MM.1S (cell line): ENCODE results near the gene SPDEF.

Experiments used
- DNase-seq: peaks from one replicate; pipeline ENCODE4 v3.0.0-alpha.2; 2015
- H2AFZ ChIP-seq: fragments of 300-600 bp; sonication (generic); 2 replicates; pipeline ENCODE4 v1.6.0; 2016; ENCODE audit warnings: antibody characterized with exemption, low read length
- H3F3A ChIP-seq: fragments of 300-600 bp; sonication (generic); 2 replicates; pipeline ENCODE4 v1.6.1; 2016; ENCODE audit warnings: mild to moderate bottlenecking, antibody characterized with exemption, low read length, moderate library complexity, mixed read lengths; ENCODE audit not compliant: insufficient read depth
- H3K27ac ChIP-seq: fragments of 300-600 bp; sonication (generic); 2 replicates; pipeline ENCODE4 v1.5.1; 2016; ENCODE audit warnings: mild to moderate bottlenecking, low read length
- H3K27me3 ChIP-seq: fragments of 300-600 bp; sonication (generic); replicated peaks from 2 replicates; pipeline ENCODE4 v1.6.0; 2016; ENCODE audit warnings: low read length; ENCODE audit not compliant: insufficient read depth
- H3K36me3 ChIP-seq: fragments of 300-600 bp; sonication (generic); replicated peaks from 2 replicates; pipeline ENCODE4 v1.6.1; 2016; ENCODE audit warnings: mild to moderate bottlenecking, low read length, mixed read lengths; ENCODE audit not compliant: insufficient read depth
- H3K4me1 ChIP-seq: fragments of 300-600 bp; sonication (generic); 2 replicates; pipeline ENCODE4 v1.6.1; 2016; ENCODE audit warnings: low read length, mixed read lengths
- H3K4me2 ChIP-seq: fragments of 300-600 bp; sonication (generic); 2 replicates; pipeline ENCODE4 v1.6.0; 2016; ENCODE audit warnings: low read depth, low read length
- H3K4me3 ChIP-seq: fragments of 300-600 bp; sonication (generic); 2 replicates; pipeline ENCODE4 v1.5.1; 2016; ENCODE audit warnings: low read length, mixed read lengths
- H3K79me2 ChIP-seq: fragments of 300-600 bp; sonication (generic); 2 replicates; pipeline ENCODE4 v1.6.1; 2016; ENCODE audit warnings: mixed run types, low read length, mixed read lengths
- H3K9ac ChIP-seq: fragments of 300-600 bp; sonication (generic); 2 replicates; pipeline ENCODE4 v1.6.1; 2016; ENCODE audit warnings: low read length, mixed read lengths
- H3K9me2 ChIP-seq: fragments of 300-600 bp; sonication (generic); replicated peaks from 2 replicates; pipeline ENCODE4 v1.6.1; 2016; ENCODE audit warnings: mild to moderate bottlenecking, low read length, mixed read lengths; ENCODE audit not compliant: insufficient read depth
- H3K9me3 ChIP-seq: fragments of 300-600 bp; sonication (generic); replicated peaks from 2 replicates; pipeline ENCODE4 v1.6.1; 2016; ENCODE audit warnings: mild to moderate bottlenecking, low read length, mixed read lengths; ENCODE audit not compliant: insufficient read depth
- H4K20me1 ChIP-seq: fragments of 300-600 bp; sonication (generic); 2 replicates; pipeline ENCODE4 v1.6.1; 2016; ENCODE audit warnings: mild to moderate bottlenecking, low read length, moderate library complexity, mixed read lengths; ENCODE audit not compliant: insufficient read depth
- EZH2 ChIP-seq: fragments of 300-600 bp; sonication (generic); optimal IDR thresholded peaks from 2 replicates; pipeline ENCODE3; 2017; ENCODE audit warnings: low read depth, mild to moderate bottlenecking, antibody characterized with exemption, low read length, mixed read lengths
- EZH2phosphoT487 ChIP-seq: fragments of 300-600 bp; sonication (generic); IDR thresholded peaks from 2 replicates; pipeline ENCODE4 v1.6.1; 2018; ENCODE audit warnings: antibody characterized with exemption, low read length
- TF ChIP-seq, protein P1 (sequence below): fragments of 300-600 bp; sonication (generic); IDR thresholded peaks from 2 replicates; pipeline ENCODE4 v1.5.1; 2016; ENCODE audit warnings: antibody characterized with exemption, low read length, mixed read lengths

Gene SPDEF

GRCh38 chr6:34601706-34602105 is 45.6 kb upstream of the SPDEF start:
- H3K4me2 ChIP-seq: no peak overlapping the region
- H4K20me1 ChIP-seq: no peaks in the 10 kb centered on the region
- no peak overlapping the region for H3K4me3 ChIP-seq
- no peaks in the 10 kb centered on the region for H3K36me3 ChIP-seq
- H2AFZ ChIP-seq: no peak overlapping the region
- no peaks in the 10 kb centered on the region for H3K9me3 ChIP-seq
- no peak for DNase-seq
- no peak for TF ChIP-seq EZH2
- no peaks in the 10 kb centered on the region for H3F3A ChIP-seq
- H3K27ac ChIP-seq: no peak overlapping the region
- no peaks in the 10 kb centered on the region for H3K9me2 ChIP-seq
- H3K79me2 ChIP-seq: peaks cover 71% of the 10 kb centered on the region
- no peaks in the 10 kb centered on the region for H3K4me1 ChIP-seq
- H3K27me3 ChIP-seq: no peaks in the 10 kb centered on the region
- no peak overlapping the region for H3K9ac ChIP-seq

GRCh38 chr6:34600796-34601195 is 44.7 kb upstream of the SPDEF start:
- no peaks in the 10 kb centered on the region for H3K9me3 ChIP-seq
- no peak overlapping the region for H3K4me3 ChIP-seq
- DNase-seq: no peak
- H3K9me2 ChIP-seq: no peaks in the 10 kb centered on the region
- no peak overlapping the region for H3K9ac ChIP-seq
- H3K27ac ChIP-seq: no peak overlapping the region
- no peaks in the 10 kb centered on the region for H4K20me1 ChIP-seq
- no peak overlapping the region for H2AFZ ChIP-seq
- H3F3A ChIP-seq: no peaks in the 10 kb centered on the region
- TF ChIP-seq, protein P1, sequence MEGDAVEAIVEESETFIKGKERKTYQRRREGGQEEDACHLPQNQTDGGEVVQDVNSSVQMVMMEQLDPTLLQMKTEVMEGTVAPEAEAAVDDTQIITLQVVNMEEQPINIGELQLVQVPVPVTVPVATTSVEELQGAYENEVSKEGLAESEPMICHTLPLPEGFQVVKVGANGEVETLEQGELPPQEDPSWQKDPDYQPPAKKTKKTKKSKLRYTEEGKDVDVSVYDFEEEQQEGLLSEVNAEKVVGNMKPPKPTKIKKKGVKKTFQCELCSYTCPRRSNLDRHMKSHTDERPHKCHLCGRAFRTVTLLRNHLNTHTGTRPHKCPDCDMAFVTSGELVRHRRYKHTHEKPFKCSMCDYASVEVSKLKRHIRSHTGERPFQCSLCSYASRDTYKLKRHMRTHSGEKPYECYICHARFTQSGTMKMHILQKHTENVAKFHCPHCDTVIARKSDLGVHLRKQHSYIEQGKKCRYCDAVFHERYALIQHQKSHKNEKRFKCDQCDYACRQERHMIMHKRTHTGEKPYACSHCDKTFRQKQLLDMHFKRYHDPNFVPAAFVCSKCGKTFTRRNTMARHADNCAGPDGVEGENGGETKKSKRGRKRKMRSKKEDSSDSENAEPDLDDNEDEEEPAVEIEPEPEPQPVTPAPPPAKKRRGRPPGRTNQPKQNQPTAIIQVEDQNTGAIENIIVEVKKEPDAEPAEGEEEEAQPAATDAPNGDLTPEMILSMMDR: no peak
- TF ChIP-seq EZH2: no peak
- no peak for TF ChIP-seq EZH2phosphoT487
- H3K27me3 ChIP-seq: no peaks in the 10 kb centered on the region
- no peak overlapping the region for H3K4me2 ChIP-seq
- H3K36me3 ChIP-seq: no peaks in the 10 kb centered on the region
- no peaks in the 10 kb centered on the region for H3K4me1 ChIP-seq
- H3K79me2 ChIP-seq: peaks cover 63% of the 10 kb centered on the region

GRCh38 chr6:34600101-34600500 is 44.0 kb upstream of the SPDEF start:
- Histone ChIP-seq H3K4me2 (no peak overlapping the region), H3K79me2 (peaks cover 61% of the 10 kb centered on the region), H3K27ac (no peak overlapping the region), H3K27me3 (no peaks in the 10 kb centered on the region), H4K20me1 (no peaks in the 10 kb centered on the region), H3K9me2 (no peaks in the 10 kb centered on the region), H3K36me3 (no peaks in the 10 kb centered on the region), H3K9me3 (no peaks in the 10 kb centered on the region), H3K9ac (no peak overlapping the region), H3F3A (no peaks in the 10 kb centered on the region), H2AFZ (no peak overlapping the region), H3K4me1 (no peaks in the 10 kb centered on the region), H3K4me3 (no peak overlapping the region)
- TF ChIP-seq, protein P1: no peak
- TF ChIP-seq EZH2phosphoT487 (no peak), EZH2 (no peak)
- DNase-seq: no peak

DNA sequence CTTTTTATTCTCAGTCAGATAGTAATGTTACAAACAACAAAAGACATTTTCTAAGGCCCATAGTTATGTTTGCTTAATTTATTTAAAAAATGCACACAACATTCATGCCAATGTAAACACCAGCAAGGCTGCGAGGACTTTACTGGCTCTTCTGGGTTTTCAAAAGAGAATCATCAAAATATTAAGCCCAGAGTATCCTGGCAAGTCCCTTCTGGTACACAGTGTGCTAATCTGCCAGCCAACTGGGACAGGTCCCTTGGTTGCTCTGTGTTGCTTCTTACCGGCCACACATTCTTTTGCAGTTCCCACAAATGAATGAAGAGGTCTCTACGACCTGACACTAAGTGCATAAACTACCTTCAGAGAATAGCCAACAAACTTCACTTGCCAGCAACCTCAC is 42.6 kb upstream of the SPDEF start:
- TF ChIP-seq EZH2phosphoT487 (no peak), EZH2 (no peak)
- TF ChIP-seq, protein P1: no peak
- Histone ChIP-seq H3K4me2 (no peak overlapping the region), H3K9me3 (no peaks in the 10 kb centered on the region), H3K27me3 (no peaks in the 10 kb centered on the region), H4K20me1 (no peaks in the 10 kb centered on the region), H3K4me3 (no peak overlapping the region), H3K4me1 (no peaks in the 10 kb centered on the region), H3K9ac (no peak overlapping the region), H3K27ac (no peak overlapping the region), H3K79me2 (peaks cover 60% of the 10 kb centered on the region), H3K9me2 (no peaks in the 10 kb centered on the region), H3K36me3 (no peaks in the 10 kb centered on the region), H2AFZ (no peak overlapping the region), H3F3A (no peaks in the 10 kb centered on the region)
- DNase-seq: no peak
